Type B pancreatic cell (in vitro differentiated cells): ENCODE measurements around the gene ITPA. TPM values are rescaled to one million over a fixed set of nuclear protein-coding genes. Genes with fewer than 3 reads are reported as not detected.

Experiments
- DNase-seq: peaks from one replicate; pipeline ENCODE4 v3.0.0; 2021; ENCODE audit warnings: mixed read lengths; ENCODE audit not compliant: unreplicated experiment; ENCODE audit errors: extremely low spot score
- H3K27ac Mint-ChIP-seq: 2 replicates; pipeline ENCODE4 v1.8.0; 2021; ENCODE audit warnings: mild to moderate bottlenecking, mixed read lengths
- H3K27me3 Mint-ChIP-seq: 2 replicates; pipeline ENCODE4 v1.8.0; 2021; ENCODE audit warnings: mixed read lengths
- H3K36me3 Mint-ChIP-seq: 2 replicates; pipeline ENCODE4 v1.8.0; 2021; ENCODE audit warnings: mixed read lengths
- H3K4me1 Mint-ChIP-seq: one replicate; pipeline ENCODE4 v1.8.0; 2021; ENCODE audit warnings: mixed read lengths; ENCODE audit not compliant: unreplicated experiment
- H3K4me3 Mint-ChIP-seq: 2 replicates; pipeline ENCODE4 v1.8.0; 2021; ENCODE audit warnings: mild to moderate bottlenecking, mixed read lengths
- H3K9me3 Mint-ChIP-seq: 2 replicates; pipeline ENCODE4 v1.8.0; 2021; ENCODE audit warnings: mixed read lengths
- total RNA-seq: library from RNA; stranded (reverse); gene quantifications from 2 replicates; pipeline ENCODE4 v1.2.1, GENCODE V29; 2021; ENCODE audit warnings: low replicate concordance
- TF ChIP-seq, protein P1 (sequence below): fragments of 200-600 bp; sonication (generic); conservative IDR thresholded peaks from 2 replicates; pipeline ENCODE4 v1.5.0; 2021; ENCODE audit warnings: antibody characterized with exemption, mild to moderate bottlenecking

Gene ITPA
- total RNA-seq, 1 donor from 2014 or later, result 59.7 TPM

DNA sequence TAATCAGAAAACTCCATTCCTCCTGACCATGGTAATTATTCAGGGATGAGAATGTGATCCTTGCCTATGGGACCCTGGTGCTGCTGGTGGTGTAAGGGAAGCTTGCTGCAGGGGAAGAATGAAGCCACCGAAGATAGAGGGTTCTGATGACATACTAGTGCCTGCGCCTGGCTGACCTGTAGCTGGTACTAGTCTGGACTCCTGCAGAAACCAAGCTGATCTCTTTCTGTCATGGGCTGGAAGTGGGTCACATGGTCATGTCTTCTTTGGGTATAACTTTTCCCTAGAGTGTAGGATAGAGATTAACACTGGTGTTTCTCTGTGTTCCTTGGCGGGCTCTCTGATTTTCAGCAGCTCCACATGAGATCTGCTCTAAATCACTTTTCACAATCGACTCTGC lies 38.3 kb downstream of the ITPA start:
- Mint-ChIP-seq H3K36me3 (peaks cover 16% of the 10 kb centered on the region), H3K4me1 (no peaks in the 10 kb centered on the region), H3K27ac (no peak overlapping the region), H3K4me3 (no peak overlapping the region), H3K27me3 (peaks cover 53% of the 10 kb centered on the region), H3K9me3 (no peaks in the 10 kb centered on the region)
- DNase-seq, result no peak
- TF ChIP-seq, protein P1, sequence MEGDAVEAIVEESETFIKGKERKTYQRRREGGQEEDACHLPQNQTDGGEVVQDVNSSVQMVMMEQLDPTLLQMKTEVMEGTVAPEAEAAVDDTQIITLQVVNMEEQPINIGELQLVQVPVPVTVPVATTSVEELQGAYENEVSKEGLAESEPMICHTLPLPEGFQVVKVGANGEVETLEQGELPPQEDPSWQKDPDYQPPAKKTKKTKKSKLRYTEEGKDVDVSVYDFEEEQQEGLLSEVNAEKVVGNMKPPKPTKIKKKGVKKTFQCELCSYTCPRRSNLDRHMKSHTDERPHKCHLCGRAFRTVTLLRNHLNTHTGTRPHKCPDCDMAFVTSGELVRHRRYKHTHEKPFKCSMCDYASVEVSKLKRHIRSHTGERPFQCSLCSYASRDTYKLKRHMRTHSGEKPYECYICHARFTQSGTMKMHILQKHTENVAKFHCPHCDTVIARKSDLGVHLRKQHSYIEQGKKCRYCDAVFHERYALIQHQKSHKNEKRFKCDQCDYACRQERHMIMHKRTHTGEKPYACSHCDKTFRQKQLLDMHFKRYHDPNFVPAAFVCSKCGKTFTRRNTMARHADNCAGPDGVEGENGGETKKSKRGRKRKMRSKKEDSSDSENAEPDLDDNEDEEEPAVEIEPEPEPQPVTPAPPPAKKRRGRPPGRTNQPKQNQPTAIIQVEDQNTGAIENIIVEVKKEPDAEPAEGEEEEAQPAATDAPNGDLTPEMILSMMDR, result no peak

DNA sequence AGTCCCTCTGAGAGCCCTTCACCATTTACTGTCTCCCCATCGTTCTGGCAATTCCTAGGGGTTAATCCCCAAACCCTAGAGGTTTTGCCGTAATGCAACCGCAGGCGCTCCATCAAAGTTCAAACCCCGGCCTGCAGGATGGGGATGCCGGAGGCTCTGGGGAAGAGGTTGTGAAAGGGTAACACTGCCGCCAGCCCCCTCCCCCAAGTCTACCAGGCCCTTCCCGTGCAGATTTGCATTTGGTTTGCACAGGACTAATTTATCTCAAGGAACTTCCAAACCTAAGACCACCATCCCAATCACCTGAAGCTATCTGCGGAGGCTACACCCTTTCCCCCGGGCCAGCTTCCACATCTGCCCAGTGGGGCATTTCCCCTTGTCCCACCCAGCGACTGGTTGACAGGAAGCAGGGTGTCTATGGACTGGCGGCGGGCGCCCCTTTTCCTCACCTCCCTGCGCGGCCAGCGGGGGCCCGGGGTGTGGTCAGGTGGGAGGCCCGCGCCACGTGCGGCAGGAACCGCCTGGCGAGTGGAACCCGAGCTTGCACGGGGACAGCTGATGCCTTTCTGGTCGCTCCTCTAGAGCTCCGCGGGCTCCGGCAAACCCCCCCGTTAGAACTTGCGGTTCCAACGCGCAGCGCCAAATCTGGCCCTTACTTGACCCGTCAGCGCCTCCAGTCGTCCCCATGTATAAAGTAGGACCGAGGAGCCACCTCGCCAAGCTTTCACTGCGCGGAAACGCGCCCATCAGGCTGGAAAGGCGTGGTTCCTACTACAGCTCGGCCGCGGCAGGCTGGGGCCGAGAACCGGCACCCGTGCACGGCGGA lies 39.1 kb downstream of the ITPA start:
- DNase-seq, result no peak
- Mint-ChIP-seq H3K36me3 (peaks cover 17% of the 10 kb centered on the region), H3K27me3 (peaks cover 53% of the 10 kb centered on the region), H3K9me3 (no peaks in the 10 kb centered on the region), H3K4me3 (no peak overlapping the region), H3K4me1 (no peaks in the 10 kb centered on the region), H3K27ac (no peak overlapping the region)
- TF ChIP-seq, protein P1, result no peak

DNA sequence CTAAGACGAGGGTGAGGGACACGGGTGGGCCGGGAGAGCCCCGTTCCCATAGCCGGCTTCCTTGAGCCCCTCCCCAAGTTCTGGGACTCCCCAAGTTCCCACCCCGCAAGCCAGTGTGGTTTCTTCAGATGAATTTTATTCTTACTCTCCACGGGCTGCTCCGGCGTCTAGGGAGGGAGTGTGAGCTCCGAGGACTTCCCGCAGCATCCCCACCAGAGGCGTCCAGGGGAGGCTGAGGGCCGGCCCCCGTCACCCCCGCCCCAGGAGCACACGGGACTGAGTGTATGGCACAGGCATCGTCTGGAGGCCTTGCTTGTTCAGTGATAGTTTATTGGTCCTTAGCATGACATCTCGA lies 39.7 kb downstream of the ITPA start:
- H3K27me3 Mint-ChIP-seq, result peaks cover 49% of the 10 kb centered on the region
- no peak overlapping the region for H3K27ac Mint-ChIP-seq
- H3K4me3 Mint-ChIP-seq, result no peak overlapping the region
- H3K36me3 Mint-ChIP-seq, result peaks cover 17% of the 10 kb centered on the region
- H3K9me3 Mint-ChIP-seq, result no peaks in the 10 kb centered on the region
- TF ChIP-seq, protein P1, result no peak
- no peaks in the 10 kb centered on the region for H3K4me1 Mint-ChIP-seq
- DNase-seq, result no peak

DNA sequence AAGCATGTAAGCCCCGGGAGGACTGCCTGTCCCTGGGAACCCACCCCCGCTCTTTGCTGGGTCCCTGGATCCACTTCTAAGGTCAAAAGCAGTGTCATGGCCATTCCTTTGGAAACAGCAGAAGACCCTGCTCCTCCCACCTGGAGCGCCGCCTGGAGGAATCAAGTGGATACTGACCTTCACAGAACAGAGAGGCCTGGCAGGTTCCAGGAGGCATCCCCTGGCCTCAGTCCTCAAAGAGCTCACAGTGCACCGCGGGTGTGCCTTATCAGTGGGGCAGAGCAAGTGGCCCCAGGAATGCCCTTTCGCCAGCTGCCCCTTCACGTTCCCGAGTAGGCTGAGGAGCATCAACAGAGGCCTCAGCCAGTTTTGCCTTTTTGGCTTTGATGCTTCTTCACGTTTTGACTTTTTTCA lies 40.8 kb downstream of the ITPA start:
- Mint-ChIP-seq H3K9me3 (no peaks in the 10 kb centered on the region), H3K27ac (no peak overlapping the region), H3K27me3 (peaks cover 40% of the 10 kb centered on the region), H3K4me3 (peak overlapping the region; percentile 32), H3K4me1 (no peaks in the 10 kb centered on the region), H3K36me3 (peaks cover 17% of the 10 kb centered on the region)
- DNase-seq, result no peak
- TF ChIP-seq, protein P1, result peak; percentile 64

DNA sequence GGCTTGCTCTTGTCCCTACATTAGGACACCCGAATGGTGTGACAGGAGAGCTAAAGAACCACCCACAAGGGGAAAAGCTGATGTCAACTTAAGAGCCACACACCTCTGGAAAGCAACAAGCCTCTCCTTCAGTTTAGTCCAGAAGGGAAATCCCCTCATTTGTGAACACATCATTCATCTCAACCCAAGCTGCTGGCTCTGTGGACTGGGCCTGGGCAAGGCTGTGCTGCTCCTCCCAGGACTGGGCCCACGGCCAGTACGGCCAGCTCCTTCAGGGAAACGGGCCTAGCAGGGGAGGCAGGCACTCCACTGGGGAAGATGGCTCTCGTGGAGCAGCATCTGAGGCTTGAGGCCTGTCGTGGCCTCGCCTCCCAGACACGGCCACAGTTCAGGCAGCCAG lies 42.5 kb downstream of the ITPA start:
- no peaks in the 10 kb centered on the region for H3K4me1 Mint-ChIP-seq
- H3K27ac Mint-ChIP-seq, result no peak overlapping the region
- no peak for DNase-seq
- H3K36me3 Mint-ChIP-seq, result peaks cover 17% of the 10 kb centered on the region
- no peak overlapping the region for H3K4me3 Mint-ChIP-seq
- TF ChIP-seq, protein P1, result no peak
- H3K9me3 Mint-ChIP-seq, result no peaks in the 10 kb centered on the region
- peaks cover 34% of the 10 kb centered on the region for H3K27me3 Mint-ChIP-seq
